ENCODE results near the gene NGB. TPM values are rescaled to one million over a fixed set of nuclear protein-coding genes. Genes with fewer than 3 reads are reported as not detected.

The NGB gene
- total and polyA plus RNA-seq, 2 of the 8 experiments (the other 6 are each of a cell fraction or from before 2014, with no cell fraction given): 0.30 to 0.60 TPM

- no peak for TF ChIP-seq JUN (IDR thresholded peaks at IDR 0.05; ENCODE audit: low read depth, low read length)
These were observed 29.1 kb downstream of the NGB start (continued) for GRCh38 chr14:77241955-77242354.

Data from H1 (cell line).